ENCODE data around the gene HADHA.
"Not testable (repeated sequence)": the region's sequence is repeated elsewhere in the genome, so short reads cannot be mapped to it uniquely, and the experiment has no call there.

The HADHA gene

GRCh38 chr2:26258836-26259235, 14.4 kb upstream of the HADHA start:
- H3K4me1 Mint-ChIP-seq, H3K27me3 Mint-ChIP-seq, H3K9me3 Mint-ChIP-seq, H3K4me3 Mint-ChIP-seq, H3K36me3 Mint-ChIP-seq, H3K27ac Mint-ChIP-seq: not testable (repeated sequence)

DNA sequence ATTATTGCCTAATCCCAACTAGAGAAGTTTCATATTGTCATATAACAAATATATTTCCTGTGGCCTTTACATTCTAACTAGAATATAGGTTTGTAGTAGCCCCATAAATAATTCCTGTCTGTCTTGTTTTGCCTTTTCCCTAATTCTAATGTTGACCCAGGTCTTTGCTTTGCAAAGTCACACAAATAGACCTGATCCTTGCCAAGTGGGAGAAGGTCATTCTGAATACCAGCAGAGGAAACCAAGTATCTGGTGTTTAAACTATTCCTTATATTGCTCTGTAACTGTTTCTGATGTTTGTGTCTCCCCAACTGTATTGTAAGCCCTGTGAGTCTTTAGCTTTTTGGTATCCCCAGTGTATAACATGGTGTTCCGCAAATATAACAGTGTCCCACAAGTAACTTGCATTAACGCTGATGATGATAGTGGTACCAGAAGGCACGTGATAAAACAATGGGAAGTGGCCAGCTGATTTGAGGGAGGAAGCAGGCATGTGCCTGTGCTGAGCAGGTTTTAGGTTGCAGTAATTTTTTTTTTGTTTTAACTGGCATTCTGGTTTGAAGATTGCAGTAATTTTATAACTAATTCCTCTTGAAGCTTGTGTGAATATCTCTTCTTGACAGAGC, 11.4 kb upstream of the HADHA start:
- Mint-ChIP-seq H3K4me1 (peaks cover 32% of the 10 kb centered on the region), H3K27ac (no peak overlapping the region), H3K36me3 (peaks cover 6% of the 10 kb centered on the region), H3K9me3 (no peaks in the 10 kb centered on the region), H3K27me3 (no peaks in the 10 kb centered on the region), H3K4me3 (no peak overlapping the region)

DNA sequence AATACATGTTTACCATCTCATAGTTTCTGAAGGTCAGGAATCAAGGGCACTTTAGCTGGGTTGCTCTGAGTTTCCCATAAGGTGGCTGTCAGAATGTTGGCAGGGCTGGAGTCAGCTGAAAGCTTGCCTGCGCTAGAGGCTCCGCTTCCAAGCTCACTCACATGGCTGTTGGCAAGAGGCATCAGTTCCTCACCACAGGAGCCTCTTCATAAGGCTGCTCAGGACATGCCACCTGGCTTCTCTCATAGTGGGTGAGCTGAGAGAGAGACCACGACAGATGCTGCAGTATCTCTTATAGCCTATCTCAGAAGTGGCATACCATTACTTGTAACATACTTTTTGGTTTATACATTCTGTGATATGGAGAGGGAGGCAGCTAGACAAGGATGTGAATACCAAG, 7.5 kb upstream of the HADHA start:
- no peak overlapping the region for H3K27ac Mint-ChIP-seq
- H3K4me1 Mint-ChIP-seq, result peaks cover 47% of the 10 kb centered on the region
- no peaks in the 10 kb centered on the region for H3K27me3 Mint-ChIP-seq
- H3K36me3 Mint-ChIP-seq, result peaks cover 6% of the 10 kb centered on the region
- H3K4me3 Mint-ChIP-seq, result no peak overlapping the region
- H3K9me3 Mint-ChIP-seq, result no peaks in the 10 kb centered on the region

DNA sequence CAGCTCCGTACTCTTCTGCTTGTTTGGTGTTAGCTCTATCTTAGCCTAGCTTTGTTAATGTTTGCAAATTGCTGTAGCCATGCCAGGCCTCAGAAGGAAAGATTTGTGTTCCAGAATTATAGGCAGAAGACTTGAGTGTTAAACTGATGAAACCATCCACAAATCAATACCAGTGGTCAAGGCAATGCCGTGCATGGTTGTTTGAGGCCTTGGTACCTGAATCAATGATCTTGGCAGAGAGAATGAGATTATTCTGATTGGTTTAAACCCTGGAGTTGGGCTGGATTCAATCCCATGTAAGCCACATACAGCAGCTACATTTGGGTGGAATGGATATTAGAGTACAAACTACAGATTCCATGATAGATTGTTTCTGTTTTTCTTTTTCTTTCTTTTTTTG, 5.2 kb upstream of the HADHA start:
- no peak overlapping the region for H3K4me3 Mint-ChIP-seq
- H3K36me3 Mint-ChIP-seq, result peaks cover 2% of the 10 kb centered on the region
- no peaks in the 10 kb centered on the region for H3K9me3 Mint-ChIP-seq
- peaks cover 55% of the 10 kb centered on the region for H3K4me1 Mint-ChIP-seq
- no peak overlapping the region for H3K27ac Mint-ChIP-seq
- H3K27me3 Mint-ChIP-seq, result no peaks in the 10 kb centered on the region

GRCh38 chr2:26246818-26247217, 2.4 kb upstream of the HADHA start:
- Mint-ChIP-seq H3K4me3 (peak overlapping the region; percentile 73), H3K36me3 (peaks cover 4% of the 10 kb centered on the region), H3K27ac (no peak overlapping the region), H3K9me3 (no peaks in the 10 kb centered on the region), H3K27me3 (no peaks in the 10 kb centered on the region), H3K4me1 (peaks cover 53% of the 10 kb centered on the region)

DNA sequence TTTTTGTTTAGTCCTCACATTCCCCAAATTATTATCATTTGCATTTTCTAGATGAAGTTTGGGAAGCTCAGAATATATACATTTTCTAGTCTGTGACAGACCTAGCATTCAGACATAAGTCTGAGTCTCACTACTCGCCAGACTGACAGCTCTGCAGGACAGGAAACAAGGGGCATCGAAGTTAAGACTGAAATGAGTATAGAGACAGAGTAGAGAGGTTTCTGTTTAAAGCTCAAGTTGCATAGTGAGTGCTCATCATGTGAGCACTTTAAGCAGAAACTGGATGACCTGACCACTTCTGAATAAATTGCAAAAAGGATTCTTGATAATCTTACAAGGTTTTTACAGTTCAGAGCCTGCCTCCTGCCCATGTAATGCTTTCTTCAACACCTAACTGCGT, 1.4 kb upstream of the HADHA start:
- H3K9me3 Mint-ChIP-seq, result no peaks in the 10 kb centered on the region
- peak overlapping the region; percentile 100 for H3K27ac Mint-ChIP-seq
- H3K27me3 Mint-ChIP-seq, result no peaks in the 10 kb centered on the region
- H3K36me3 Mint-ChIP-seq, result peaks cover 2% of the 10 kb centered on the region
- H3K4me3 Mint-ChIP-seq, result peak overlapping the region; percentile 100
- H3K4me1 Mint-ChIP-seq, result peaks cover 50% of the 10 kb centered on the region

DNA sequence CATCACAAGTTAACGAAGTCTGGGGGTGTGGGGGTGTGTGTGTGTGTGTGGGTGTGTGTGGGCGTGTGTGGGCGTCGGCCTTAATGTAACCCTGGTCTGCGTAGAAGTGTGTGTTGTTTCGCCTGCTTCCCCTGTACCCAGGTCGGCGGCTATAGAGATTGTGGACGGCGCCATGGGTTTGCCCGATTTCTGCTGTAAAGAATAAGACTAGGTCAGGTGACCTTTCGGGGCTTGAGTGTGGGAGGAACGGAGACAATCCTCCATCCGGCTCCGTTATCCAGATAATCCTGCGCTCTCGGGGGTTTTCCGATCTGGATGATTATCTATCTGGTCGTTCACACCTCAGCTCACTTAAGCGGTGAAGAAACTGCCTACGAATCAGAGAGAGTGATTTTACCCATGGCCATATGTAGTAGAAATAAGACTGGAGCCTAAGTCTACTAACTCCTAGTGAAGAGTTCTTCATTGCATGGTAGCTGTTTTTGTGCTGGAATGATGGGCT, 850 bp upstream of the HADHA start:
- Mint-ChIP-seq H3K9me3 (no peaks in the 10 kb centered on the region), H3K36me3 (peaks cover 2% of the 10 kb centered on the region), H3K27ac (peak overlapping the region; percentile 100), H3K27me3 (no peaks in the 10 kb centered on the region), H3K4me1 (peaks cover 55% of the 10 kb centered on the region), H3K4me3 (peak overlapping the region; percentile 100)

- H3K4me1 Mint-ChIP-seq, result peaks cover 63% of the 10 kb centered on the region
- H3K9me3 Mint-ChIP-seq, result no peaks in the 10 kb centered on the region
- H3K4me3 Mint-ChIP-seq, result peak overlapping the region; percentile 100
- H3K27ac Mint-ChIP-seq, result peak overlapping the region; percentile 100
- H3K36me3 Mint-ChIP-seq, result peaks cover 2% of the 10 kb centered on the region
- H3K27me3 Mint-ChIP-seq, result no peaks in the 10 kb centered on the region
Observed at GRCh38 chr2:26243470-26244308, 743 bp downstream of the HADHA start.

- Mint-ChIP-seq H3K36me3 (peaks cover 3% of the 10 kb centered on the region), H3K27ac (no peak overlapping the region), H3K4me3 (peak overlapping the region; percentile 5), H3K4me1 (peaks cover 55% of the 10 kb centered on the region), H3K27me3 (no peaks in the 10 kb centered on the region), H3K9me3 (no peaks in the 10 kb centered on the region)
Observed at GRCh38 chr2:26241928-26242436, 2.5 kb downstream of the HADHA start.

DNA sequence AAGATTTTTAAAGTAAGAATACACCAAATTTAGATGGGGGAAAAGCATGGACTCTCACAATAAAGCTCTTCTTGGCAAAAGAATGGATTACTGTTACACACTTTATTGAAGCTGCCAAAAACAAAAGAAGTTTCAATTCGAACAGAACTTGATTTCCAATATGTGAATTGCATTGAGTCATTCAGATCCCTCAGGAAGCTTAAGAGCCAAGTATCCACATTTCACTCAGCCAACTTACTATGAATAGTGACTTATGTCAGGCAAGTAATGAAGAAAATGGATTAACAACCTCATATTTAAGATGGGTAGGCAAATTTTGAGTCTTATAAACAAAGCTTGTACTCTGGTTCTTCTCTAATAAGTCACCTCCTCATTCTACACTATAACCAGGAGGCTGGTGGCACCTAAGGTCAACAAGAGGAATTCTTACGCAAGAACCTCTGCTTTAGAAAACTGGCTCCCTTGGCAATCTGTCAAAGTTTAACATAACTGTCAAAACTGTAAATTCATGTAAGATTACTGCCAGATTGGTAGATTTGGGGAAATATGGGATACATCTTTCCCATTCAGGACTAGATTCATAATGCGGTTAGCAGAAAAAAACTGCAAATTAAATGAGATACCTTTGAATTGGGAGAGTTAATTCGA, 6.0 kb downstream of the HADHA start:
- H3K27me3 Mint-ChIP-seq, result no peaks in the 10 kb centered on the region
- H3K4me3 Mint-ChIP-seq, result no peak overlapping the region
- peaks cover 38% of the 10 kb centered on the region for H3K4me1 Mint-ChIP-seq
- H3K27ac Mint-ChIP-seq, result no peak overlapping the region
- H3K9me3 Mint-ChIP-seq, result no peaks in the 10 kb centered on the region
- peaks cover 6% of the 10 kb centered on the region for H3K36me3 Mint-ChIP-seq

- no peak overlapping the region for H3K4me3 Mint-ChIP-seq
- H3K4me1 Mint-ChIP-seq, result peaks cover 32% of the 10 kb centered on the region
- H3K27me3 Mint-ChIP-seq, result no peaks in the 10 kb centered on the region
- no peak overlapping the region for H3K27ac Mint-ChIP-seq
- H3K9me3 Mint-ChIP-seq, result no peaks in the 10 kb centered on the region
- peaks cover 8% of the 10 kb centered on the region for H3K36me3 Mint-ChIP-seq
Observed at GRCh38 chr2:26237868-26238267, 6.6 kb downstream of the HADHA start.

DNA sequence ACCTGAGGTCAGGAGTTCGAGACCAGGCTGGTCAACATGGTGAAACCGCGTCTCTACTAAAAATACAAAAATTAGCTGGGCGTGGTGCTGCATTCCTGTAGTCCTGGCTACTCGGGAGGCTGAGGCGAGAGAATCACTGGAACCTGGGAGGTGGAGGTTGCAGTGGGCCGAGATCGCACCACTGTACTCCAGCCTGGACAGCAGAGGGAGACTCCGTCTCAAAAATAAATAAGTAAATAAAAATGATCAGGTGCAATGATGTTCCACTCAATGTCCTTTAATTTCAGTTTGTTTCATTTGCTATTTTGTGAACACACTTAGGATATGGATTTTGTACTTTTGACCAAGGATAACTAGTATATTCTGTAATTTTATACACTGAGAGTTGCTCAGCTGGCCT, 9.3 kb downstream of the HADHA start:
- no peak overlapping the region for H3K4me3 Mint-ChIP-seq
- H3K4me1 Mint-ChIP-seq, result peaks cover 11% of the 10 kb centered on the region
- peaks cover 9% of the 10 kb centered on the region for H3K36me3 Mint-ChIP-seq
- H3K9me3 Mint-ChIP-seq, result no peaks in the 10 kb centered on the region
- no peaks in the 10 kb centered on the region for H3K27me3 Mint-ChIP-seq
- H3K27ac Mint-ChIP-seq, result no peak overlapping the region

DNA sequence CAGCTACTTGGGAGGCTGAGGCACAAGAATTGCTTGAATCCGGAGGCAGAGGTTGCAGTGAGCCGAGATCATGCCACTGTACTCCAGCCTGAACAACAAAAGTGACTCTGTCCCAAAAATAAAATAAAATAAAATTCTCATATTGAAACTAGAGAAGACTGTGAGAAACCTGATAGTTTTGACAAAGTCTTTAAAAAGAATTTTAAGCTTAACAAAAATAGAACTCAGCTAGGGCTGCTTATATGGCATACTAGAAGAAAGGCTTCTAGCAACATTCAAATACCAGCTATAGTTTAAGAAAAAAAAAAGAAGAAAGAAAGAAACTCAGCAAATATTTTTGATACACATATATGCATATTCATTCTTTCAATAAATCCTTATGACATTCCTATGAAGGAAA, 13.6 kb downstream of the HADHA start:
- H3K36me3 Mint-ChIP-seq, result peaks cover 26% of the 10 kb centered on the region

GRCh38 chr2:26229595-26229994, 14.8 kb downstream of the HADHA start:
- H3K4me1 Mint-ChIP-seq, result no peaks in the 10 kb centered on the region
- H3K27me3 Mint-ChIP-seq, result no peaks in the 10 kb centered on the region
- no peak overlapping the region for H3K4me3 Mint-ChIP-seq
- peaks cover 28% of the 10 kb centered on the region for H3K36me3 Mint-ChIP-seq
- no peaks in the 10 kb centered on the region for H3K9me3 Mint-ChIP-seq
- H3K27ac Mint-ChIP-seq, result no peak overlapping the region

More for the DNA sequence above, 13.6 kb downstream of the HADHA start:
- H3K9me3 Mint-ChIP-seq, result no peaks in the 10 kb centered on the region
- no peaks in the 10 kb centered on the region for H3K27me3 Mint-ChIP-seq
- no peaks in the 10 kb centered on the region for H3K4me1 Mint-ChIP-seq
- H3K4me3 Mint-ChIP-seq, result no peak overlapping the region
- no peak overlapping the region for H3K27ac Mint-ChIP-seq

DNA sequence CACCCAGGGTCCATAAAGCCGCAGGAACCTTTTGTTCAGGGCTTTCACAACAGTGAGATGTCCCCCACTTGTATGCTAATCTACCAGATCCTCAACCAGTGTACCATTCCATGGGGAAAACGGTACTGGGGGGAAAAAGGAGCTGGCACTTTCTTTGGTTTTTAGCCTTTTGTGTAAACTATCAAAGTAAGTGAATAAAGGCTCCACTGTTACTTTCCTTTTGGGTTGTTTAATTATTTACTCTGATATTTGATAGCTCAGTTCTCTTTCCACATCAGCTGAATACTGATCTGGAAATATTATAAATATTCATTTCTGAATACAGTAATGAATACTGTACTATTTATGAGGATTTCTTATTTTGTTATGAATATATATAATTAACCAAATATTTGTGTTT, 20.3 kb downstream of the HADHA start:
- Mint-ChIP-seq H3K9me3 (no peaks in the 10 kb centered on the region), H3K4me1 (no peaks in the 10 kb centered on the region), H3K4me3 (no peak overlapping the region), H3K27ac (no peak overlapping the region), H3K27me3 (no peaks in the 10 kb centered on the region), H3K36me3 (peaks cover 25% of the 10 kb centered on the region)

GRCh38 chr2:26223018-26223417, 21.4 kb downstream of the HADHA start:
- H3K36me3 Mint-ChIP-seq, result peaks cover 25% of the 10 kb centered on the region
- no peak overlapping the region for H3K27ac Mint-ChIP-seq
- no peaks in the 10 kb centered on the region for H3K9me3 Mint-ChIP-seq
- no peaks in the 10 kb centered on the region for H3K27me3 Mint-ChIP-seq
- no peaks in the 10 kb centered on the region for H3K4me1 Mint-ChIP-seq
- no peak overlapping the region for H3K4me3 Mint-ChIP-seq

Data from activated naive CD4-positive, alpha-beta T cell treated with anti-CD3 and anti-CD28 coated beads, Interleukin-2, amount 50 U/mL, for 24 hours (primary cell).